ENCODE measurements around the gene HNRNPR. TPM values are rescaled to one million over a fixed set of nuclear protein-coding genes. Genes with fewer than 3 reads are reported as not detected.
"Not testable (repeated sequence)": the region's sequence is repeated elsewhere in the genome, so short reads cannot be mapped to it uniquely, and the experiment has no call there.

HNRNPR gene
- total RNA-seq: 32.2 TPM

DNA sequence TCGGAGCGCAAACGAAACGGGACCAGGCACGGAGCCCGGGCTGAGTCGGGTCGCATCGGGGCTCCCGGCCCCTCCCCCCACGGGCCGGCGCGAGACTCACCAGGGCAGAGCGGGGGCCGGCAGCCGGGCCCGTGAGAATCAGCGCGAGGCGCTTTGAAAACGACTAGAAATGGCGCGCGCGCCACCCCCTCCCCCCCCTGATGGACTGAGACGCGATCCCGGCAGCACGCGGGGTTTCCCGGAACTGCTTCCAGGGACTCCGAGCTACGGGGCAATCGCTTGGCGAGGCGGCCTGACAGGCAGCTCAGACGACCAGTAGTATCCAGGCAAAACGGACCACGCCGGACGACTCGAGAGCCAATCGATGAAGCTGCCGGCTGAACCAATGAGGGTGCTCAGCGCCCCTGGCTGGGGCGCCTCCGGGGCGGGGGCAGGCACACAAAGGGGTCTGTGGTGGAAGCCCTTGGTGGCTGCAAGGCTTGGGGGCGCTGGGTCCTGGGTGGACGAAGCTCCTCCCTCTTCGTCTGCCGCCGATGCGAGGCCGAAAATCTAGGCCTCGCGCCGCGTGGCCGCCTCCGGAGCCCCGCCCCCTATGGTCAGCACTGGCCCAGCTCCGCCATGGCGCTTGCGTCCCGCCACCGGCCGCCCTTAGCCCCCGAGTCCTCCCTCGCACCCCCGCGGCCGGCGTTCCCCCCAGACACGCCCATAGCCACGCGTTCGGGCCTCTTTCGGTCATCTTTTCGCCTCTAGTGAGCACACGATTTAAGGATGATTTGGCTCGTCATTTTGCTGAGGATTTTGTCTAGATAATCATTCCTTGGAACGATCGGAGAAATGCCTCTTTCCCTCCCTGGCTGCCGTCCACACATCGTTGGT is at the start of gene HNRNPR:
HNRNPR (minus strand) TSS at position 174 of the 876 bp plus-strand sequence. CDS start 3,276 bp downstream, outside the sequence.
- DNase-seq (ENCODE audit: low spot score) (peak; percentile 100), ATAC-seq (peak; percentile 89)

GRCh38 chr1:23393706-23394105 is 49.6 kb upstream of the HNRNPR start:
- no peak for DNase-seq (ENCODE audit: low spot score)
- ATAC-seq: peak; percentile 12

- ATAC-seq: peak; percentile 6
- no peak for DNase-seq (ENCODE audit: low spot score)
Observed at GRCh38 chr1:23392125-23392855, 48.2 kb upstream of the HNRNPR start.

- ATAC-seq (no peak), DNase-seq (ENCODE audit: low spot score) (no peak)
Observed at GRCh38 chr1:23389837-23390321, 45.8 kb upstream of the HNRNPR start.

DNA sequence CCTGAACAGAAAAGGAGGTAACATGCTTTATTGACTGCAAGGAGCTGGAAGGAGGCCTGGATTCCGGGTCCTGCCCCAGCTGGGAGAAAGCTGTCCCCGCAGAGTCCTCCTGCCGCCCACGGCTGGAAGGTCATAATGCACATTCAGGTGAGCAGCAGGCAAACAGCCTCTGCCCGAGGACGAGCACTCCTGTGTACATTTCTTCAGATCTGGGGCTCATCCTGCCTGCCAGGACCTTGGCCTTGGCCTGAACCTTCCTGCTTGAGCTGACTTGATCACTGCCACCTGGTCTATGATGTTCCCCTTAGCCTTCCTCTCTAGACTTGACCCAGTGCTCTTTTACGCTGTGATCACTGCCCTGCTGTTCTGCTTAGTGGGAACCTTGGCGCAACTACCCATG is 43.4 kb upstream of the HNRNPR start:
- no peak for DNase-seq (ENCODE audit: low spot score)
- no peak for ATAC-seq

DNA sequence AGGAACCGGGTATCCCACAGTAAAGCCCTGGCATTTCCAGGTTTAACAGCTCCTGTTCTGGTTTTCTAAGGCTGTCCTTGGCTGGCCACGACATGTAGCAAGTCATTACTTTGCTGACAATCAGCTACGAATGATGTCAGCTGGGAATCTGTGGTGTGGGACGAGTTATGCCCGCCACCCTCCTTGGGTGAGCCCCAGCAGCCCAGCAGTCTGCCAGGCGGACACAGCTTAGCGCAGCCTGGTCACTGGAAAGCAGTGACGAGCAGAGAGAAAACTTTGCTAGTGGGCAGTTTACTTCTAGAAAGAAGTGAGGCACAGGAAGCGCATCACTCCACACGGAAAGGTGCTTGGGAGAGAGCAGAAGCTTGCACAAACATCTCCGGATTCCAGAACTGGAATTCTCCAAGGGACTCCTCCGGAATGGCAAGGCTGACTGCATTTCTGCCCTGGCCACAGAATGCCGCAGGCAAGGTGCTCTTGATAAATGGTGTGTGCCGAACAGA is 41.1 kb upstream of the HNRNPR start:
- DNase-seq (ENCODE audit: low spot score): no peak

GRCh38 chr1:23384312-23385058 is 40.4 kb upstream of the HNRNPR start:
- peak; percentile 7 for ATAC-seq
- no peak for DNase-seq (ENCODE audit: low spot score)

More for the DNA sequence above, 41.1 kb upstream of the HNRNPR start:
- ATAC-seq: no peak

DNA sequence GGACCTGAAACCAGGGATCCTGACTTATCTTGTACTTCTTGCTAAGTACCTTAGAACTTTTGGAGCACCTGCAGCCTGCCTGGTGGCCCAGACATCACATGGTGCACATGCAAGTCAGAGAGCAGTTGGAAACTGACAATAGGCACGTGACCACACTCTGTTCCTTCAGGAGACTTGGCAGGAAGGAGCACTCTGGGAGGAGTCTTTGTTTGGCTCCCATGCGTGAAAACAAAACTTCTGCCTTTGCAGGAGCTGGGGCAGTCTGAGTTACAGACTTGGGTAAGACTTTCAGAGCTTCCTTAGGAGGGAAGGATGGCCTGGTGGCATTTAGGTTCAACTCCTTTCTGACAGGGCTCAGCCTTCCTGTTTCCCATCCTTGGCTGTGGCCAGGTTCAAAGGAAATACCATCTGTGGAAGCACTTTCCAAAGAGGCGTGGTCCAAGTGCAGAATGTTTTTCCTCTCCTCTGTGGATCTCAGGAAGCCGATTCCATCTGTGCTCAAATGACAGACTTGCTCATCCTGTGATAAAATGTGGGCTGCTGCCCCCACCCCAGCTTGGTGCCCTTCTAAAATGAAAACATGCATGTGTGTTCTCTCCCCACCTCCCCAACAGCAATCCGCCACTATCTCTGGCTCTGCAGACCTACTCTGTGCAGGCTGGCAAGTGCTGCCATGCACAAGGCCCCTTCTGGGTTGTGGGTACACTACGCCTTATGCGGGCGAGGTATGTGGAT is 39.7 kb upstream of the HNRNPR start:
- no peak for DNase-seq (ENCODE audit: low spot score)
- ATAC-seq: peak; percentile 11

DNA sequence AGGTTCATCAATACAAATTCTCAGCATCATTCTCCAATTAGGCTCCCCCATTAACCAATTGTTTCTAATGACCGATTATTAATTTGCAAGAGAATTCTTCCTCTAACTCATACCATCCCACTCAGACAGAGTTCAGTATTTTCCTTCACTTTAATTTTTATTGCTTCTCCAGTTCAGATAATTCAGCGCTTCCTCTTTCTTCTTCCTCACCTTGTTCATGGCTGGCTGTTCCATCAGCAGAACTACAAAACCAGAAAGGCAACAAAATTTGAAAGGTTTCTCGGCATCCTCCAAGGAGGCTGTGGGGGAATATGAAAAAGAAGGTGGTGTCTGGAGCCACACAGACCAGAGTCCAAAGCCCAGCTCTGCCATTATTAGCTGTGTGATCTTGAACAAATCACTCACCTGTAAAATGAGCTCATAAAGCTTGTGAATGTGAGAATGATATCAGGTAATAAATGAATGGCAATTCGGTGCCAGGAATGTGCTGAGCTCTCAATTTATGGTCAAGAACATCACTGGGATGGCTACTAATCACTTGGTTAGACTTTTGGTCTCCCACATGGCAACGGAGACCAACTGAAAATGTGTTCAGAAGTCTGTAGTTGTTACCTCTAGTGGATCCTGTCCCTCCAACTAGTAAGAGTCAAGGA is 37.3 kb upstream of the HNRNPR start:
- no peak for DNase-seq (ENCODE audit: low spot score)
- no peak for ATAC-seq

- ATAC-seq (no peak), DNase-seq (ENCODE audit: low spot score) (no peak)
Observed at GRCh38 chr1:23380719-23381118, 36.6 kb upstream of the HNRNPR start.

DNA sequence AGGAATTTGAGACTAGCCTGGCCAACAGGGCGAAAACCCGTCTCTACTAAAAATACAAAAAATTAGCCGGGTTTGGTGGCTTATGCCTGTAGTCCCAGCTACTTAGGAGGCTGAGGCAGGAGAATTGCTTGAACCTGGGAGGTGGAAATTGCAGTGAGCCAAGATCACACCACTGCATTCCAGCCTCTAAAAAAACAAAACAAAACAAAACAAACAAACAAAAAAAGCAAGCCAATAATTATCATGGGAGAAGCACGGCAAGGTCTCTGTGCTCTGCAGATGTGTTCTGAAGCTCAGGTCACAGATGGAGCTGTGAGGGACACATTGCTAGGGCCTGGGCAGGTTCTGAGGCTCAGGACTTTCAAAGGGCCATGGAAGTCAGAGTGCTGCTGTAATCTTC is 36.2 kb upstream of the HNRNPR start:
- ATAC-seq; DNase-seq (ENCODE audit: low spot score): not testable (repeated sequence)

DNA sequence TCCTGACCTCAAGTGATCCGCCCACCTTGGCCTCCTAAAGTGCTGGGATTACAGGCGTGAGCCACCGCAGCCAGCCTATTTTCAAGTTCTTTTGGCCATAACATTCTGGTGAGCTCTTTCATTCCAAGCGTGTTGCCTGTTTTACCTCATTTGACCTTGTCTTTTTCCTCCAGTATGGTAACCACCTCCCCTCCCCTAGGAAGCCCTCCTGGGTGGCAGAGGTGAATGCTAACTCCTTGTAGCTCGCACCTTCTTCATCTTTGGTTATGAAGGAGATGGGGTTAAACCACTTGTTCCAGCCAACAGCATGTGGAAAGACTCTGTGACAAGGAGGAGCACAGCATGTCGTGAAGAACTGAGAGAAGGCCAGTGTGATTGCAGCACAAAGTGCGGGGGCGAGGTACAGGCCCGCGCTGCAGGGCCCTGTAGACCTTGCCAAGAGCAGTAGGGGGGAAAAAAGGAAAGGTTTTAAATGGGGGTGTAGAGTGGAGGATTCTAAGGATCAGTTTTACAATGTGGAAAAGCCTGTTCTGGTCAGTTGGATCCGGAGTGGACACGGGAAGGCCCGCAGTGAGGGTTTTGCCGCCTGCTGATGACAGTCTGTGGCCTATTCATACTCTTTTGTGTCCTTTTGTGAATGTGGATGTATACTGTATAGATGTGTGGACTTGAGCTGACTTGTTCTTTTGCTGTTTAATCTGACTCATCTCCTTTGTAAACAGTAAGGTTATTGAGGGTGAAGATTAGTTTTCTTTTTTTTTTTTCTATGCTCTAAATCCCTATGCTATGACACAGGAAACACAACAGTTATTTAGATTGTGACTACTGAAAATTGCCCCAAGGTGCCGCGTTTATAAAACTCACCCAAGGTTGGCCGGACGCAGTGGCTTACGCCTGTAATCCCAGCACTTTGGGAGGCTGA is 33.1 kb upstream of the HNRNPR start:
- ATAC-seq: peak; percentile 39
- DNase-seq (ENCODE audit: low spot score): no peak

DNA sequence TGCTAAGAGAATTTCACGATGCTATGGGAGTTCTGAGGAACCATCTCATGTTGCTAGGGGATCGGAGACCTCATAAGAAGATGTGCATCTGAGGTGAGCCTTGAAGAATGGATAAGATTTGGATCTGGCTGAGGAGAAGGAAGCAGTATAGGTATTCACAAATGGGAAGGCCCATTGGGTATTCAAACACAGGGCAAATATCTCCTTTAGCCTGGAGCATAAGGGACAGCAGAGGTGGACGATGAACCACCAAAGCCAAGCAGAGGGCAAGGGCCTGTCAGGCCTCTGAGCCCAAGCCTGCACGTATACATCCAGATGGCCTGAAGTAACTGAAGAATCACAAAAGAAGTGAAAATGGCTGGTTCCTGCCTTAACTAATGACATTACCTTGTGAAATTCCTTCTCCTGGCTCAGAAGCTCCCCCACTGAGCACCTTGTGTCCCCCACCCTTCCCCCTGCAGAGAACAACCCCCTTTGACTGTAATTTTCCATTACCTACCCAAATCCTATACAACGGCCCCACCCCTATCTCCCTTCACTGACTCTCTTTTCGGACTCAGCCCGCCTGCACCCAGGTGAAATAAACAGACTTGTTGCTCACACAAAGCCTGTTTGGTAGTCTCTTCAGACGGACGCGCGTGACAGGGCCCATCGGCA is 30.1 kb upstream of the HNRNPR start:
- not testable (repeated sequence) for ATAC-seq

DNA sequence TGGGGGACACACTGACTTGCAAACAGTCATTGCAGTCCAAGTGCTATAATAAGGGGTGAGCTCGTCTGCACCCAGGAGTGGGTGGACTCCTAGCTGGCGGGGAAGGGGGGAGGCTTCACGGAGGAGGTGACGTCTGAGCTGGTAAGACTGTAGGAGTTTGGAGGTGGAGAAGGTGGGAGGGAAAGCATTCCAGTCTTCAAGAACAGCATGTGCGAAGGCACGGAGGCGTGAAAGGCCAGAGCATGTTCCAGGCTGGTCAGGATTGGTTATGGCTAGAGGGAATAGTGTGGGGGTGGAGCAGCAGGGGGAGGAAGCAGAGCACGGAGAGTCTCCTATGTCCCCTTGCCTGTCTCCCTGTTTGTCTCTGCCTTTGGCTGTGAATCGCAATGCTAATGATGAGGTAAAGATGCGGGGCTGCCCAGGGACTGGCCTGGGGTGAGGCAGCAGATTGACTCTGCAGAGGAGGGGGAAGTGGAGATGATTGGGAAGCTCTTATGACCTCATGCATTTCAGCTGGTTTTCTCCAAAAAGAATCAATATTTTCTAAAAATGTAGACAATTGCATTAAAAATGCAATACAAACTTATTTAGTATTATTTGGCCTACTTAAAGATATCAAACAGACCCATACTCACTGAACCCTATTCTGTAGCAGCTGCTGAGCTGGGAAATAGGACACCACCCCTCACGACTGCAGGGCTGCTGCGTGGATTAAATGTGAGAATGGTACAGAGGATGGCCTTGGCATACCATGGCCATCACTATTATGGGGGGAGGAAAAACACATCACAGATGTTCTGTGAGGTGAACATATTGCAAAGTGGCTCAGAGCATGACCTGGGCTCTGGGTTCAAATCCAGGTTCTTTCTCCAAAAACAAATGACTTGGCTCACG is 28.1 kb upstream of the HNRNPR start:
- ATAC-seq (no peak), DNase-seq (ENCODE audit: low spot score) (no peak)

More for the DNA sequence above, 30.1 kb upstream of the HNRNPR start:
- DNase-seq (ENCODE audit: low spot score): not testable (repeated sequence)

DNA sequence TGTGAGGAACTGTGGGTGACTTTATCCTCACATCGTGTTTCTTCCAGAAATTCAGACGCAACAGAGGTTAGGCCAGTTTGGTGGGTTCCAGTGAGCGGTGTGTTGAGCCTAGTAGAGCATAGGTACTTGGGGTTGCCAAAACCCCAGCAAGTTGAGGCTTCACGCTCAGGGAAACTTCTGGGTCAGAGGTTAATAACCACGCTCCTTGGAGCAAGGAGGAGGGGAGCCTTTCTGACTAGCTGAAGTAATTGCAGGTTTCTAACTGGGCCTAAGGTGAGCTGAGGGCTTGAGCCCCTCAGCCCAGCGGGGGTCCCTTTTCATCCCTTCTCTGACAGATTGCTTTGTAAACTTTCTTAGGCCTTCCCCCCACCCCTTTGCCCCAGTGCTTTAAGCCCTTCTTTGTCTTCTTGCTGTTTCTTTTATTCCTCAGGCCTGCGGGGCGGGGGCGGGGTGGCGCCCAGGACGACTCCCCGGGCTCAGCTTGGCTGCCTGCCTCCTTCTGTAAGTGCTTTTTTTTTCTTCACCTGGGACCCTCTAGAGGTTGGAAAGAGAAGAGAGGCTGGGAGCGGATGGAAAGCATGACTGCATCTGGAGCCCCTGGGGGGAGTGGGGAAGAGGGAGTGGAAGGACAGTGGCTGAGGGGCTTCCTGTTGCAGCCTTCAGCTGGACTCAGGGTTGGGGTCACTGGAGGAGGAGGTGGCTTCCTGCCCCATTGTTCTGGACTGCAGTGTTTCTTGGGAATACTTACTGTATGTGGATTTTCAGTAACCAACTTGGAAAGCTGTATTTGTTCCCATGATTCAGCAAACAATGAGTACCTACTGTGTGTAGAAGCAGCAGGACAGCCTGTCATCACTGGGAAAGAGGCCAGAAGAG is 26.9 kb upstream of the HNRNPR start:
- ATAC-seq (no peak), DNase-seq (ENCODE audit: low spot score) (no peak)

DNA sequence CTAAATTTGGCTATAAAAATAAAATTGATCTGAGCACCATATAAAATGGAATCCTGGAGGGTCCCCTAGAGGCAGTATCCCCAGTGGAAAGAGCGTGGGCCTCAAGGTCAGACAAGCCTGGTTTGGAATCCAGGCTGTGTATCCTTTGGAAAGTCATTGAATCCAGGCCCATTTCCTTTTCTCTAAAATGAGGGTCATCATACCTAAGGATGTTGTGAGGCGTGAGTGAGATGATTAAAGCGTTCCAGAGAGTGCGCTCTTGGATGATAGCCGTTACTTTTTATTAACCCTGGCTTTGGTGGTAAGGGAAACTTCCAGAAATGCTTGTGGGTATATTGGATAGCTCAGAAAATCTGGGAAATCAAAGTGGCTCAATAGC is 26.2 kb upstream of the HNRNPR start:
- ATAC-seq (no peak), DNase-seq (ENCODE audit: low spot score) (no peak)

Data from left lobe of liver (tissue), 2 donors.